OCI-M1 (cell line): ENCODE data around the gene NHSL2.

Experiments used
- DNase-seq: peaks from one replicate; lab custom pipeline; 2025; lab: John Stamatoyannopoulos, UW

The NHSL2 gene

GRCh38 chrX:72078411-72078810, 167.8 kb downstream of the NHSL2 start:
- DNase-seq, result no peak

- no peak for DNase-seq
These were observed 169.0 kb downstream of the NHSL2 start for GRCh38 chrX:72079607-72080006.

DNA sequence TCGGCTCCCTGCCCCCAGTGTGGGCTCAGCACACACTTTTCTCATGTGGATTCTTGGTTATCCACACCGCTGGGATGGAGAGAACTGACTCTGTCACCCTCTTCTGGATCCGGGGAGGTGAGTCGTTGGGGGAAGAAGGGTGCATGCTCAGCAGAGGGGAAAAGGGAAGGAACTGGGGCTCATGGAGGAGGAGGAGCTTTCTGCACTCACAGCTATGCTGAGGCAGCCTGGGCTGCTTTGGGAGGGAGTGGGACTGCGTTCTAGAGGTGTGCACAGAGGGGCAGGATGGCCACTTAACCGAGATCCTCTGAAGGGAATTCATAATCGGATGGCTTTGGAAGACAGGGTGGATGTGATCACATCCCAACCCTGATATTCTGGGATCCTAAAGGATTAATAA, 169.5 kb downstream of the NHSL2 start:
- no peak for DNase-seq

GRCh38 chrX:72080800-72081199, 170.2 kb downstream of the NHSL2 start:
- DNase-seq, result no peak

GRCh38 chrX:72081605-72082320, 171.1 kb downstream of the NHSL2 start:
- no peak for DNase-seq

DNA sequence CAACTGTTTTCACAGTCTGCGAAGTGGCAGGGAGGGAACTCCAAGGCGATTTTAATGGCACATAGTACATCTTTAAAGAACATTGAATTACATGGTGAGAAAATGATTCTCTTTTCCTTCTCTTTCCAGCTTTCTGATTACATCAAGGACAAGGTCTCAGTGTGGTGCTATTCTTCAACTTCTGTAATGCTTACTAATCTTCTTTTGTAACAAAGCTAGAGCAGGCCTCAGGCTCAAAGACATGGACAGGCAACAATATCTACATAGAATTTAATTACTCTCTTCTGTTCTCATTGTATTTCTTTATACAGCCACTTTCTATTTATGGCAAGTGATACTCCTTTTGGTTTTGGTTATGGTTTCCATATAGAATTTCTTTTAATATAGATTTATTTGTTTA, 172.6 kb downstream of the NHSL2 start:
- no peak for DNase-seq

GRCh38 chrX:72084114-72084513, 173.5 kb downstream of the NHSL2 start:
- DNase-seq, result no peak

DNA sequence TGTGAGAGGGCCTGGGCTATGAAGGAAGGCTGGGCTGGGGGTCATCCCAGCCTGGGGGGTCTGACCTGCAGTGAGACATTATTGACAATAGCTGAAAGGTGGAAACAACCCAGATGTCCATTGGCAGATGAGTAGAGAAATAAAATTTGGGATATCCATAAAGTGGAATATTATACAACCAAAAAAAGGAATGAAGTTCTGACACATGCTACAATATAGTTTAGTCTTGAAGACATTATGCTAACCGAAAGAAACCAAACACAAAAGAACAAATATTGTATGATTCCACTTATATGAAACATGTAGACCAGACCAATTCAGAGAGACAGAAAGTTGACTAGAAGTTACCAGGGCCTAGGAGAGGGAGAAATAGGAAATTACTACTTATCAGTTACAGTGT, 176.3 kb downstream of the NHSL2 start:
- no peak for DNase-seq

GRCh38 chrX:72088761-72089160, 178.1 kb downstream of the NHSL2 start:
- DNase-seq, result no peak

DNA sequence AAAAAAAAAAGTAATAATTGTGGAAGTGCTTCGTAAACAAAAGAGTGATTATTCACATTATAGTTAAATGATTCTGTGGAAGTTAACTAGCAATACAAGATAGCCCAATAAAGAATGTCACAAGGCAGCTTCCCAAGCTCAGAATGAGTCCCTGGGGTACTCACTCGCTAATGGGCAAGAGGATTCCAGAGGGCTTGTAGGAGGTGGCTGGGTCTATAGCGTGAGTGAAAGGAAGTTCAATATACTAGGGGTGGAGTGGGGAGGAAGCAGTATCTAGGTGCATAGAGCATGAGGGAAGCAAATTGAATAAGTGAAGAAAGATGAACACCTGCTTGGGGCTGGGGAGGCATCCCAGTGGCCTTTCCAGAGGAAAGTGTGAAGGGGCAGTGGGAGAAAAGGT, 178.6 kb downstream of the NHSL2 start:
- no peak for DNase-seq

DNA sequence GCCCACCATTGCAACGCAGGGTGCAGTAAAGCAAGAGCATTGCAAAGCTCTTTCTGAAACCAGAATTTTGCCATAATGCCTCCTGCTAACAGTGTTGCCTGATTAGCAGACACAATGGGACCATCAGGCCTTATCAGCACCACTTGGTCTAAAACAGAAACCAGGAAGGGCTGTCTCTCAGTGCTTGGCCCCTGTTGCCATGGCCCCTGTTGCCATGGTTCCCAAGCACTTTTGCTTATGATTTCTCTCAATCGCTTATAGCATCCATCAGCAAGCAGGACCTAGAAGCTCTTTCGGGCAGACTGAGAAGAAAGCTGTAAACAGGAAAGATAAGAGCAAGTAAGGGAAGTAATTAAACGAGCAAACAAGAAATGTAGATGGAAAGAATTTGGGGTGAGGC, 184.2 kb downstream of the NHSL2 start:
- peak; percentile 91 for DNase-seq

- DNase-seq, result no peak
These were observed 184.7 kb downstream of the NHSL2 start for GRCh38 chrX:72095370-72095769.

GRCh38 chrX:72097098-72097497, 186.5 kb downstream of the NHSL2 start:
- DNase-seq, result peak; percentile 54

GRCh38 chrX:72100051-72100755, 189.6 kb downstream of the NHSL2 start:
- DNase-seq, result no peak

GRCh38 chrX:72100824-72101351, 190.2 kb downstream of the NHSL2 start:
- peak; percentile 94 for DNase-seq

- peak; percentile 15 for DNase-seq
These were observed 191.0 kb downstream of the NHSL2 start for GRCh38 chrX:72101597-72102037.

GRCh38 chrX:72102126-72102525, 191.5 kb downstream of the NHSL2 start:
- DNase-seq, result no peak

DNA sequence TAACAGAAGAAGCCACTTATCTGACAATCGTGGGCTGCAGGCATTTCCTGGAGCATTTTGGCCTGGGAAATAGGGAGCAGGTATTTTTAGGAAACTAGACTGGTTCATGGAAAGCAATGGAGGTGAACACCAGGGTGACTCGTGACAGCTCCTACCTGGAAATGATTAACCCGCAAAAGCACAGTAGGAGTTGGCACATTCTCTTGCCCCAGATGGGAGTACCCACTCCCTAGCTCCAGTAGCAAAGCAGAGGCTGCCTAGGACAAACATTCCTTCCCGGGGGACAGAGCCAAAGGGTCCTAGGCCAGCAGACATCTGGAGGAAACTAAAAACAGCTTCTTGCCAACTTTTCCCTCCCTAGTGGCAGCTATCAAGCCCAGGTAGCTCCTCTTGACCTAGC, 192.1 kb downstream of the NHSL2 start:
- no peak for DNase-seq

GRCh38 chrX:72105436-72105835, 194.8 kb downstream of the NHSL2 start:
- no peak for DNase-seq

DNA sequence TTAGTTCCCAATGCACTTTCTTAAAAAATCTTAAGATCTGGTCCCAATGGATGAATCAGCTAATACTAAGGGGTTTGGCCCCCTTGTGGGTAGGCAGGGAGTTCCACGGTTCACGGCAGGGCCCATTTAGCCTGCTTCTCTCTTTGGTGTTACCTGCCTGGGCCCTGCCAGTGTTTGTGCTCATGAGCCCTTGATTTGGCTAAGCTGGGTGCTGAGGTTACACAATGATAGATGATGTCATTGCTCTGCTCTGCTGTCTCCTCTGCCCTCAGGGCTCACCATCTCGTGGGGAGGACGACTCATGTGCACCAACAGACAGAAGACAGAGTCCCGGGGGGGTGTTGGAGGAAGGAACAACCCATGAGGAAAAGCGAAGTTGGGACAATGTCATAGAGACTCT, 196.7 kb downstream of the NHSL2 start:
- peak; percentile 27 for DNase-seq

GRCh38 chrX:72107841-72108595, 197.4 kb downstream of the NHSL2 start:
- DNase-seq, result no peak

GRCh38 chrX:72108666-72109065, 198.0 kb downstream of the NHSL2 start:
- no peak for DNase-seq
